ENCODE data around the gene SERPINA9.
A peak's percentile ranks its signal among the peaks of the same experiment; 100 is the strongest.
"Not testable (repeated sequence)": the region's sequence is repeated elsewhere in the genome, so short reads cannot be mapped to it uniquely, and the experiment has no call there.

Gene SERPINA9

GRCh38 chr14:94486883-94487282, 10.9 kb upstream of the SERPINA9 start:
- no peak for DNase-seq (ENCODE audit: low spot score)

GRCh38 chr14:94485944-94486841, 10.2 kb upstream of the SERPINA9 start:
- DNase-seq (ENCODE audit: low spot score), result peak; percentile 29

- DNase-seq (ENCODE audit: low spot score), result no peak
Observed at GRCh38 chr14:94484481-94484880, 8.5 kb upstream of the SERPINA9 start.

GRCh38 chr14:94483729-94484275, 7.8 kb upstream of the SERPINA9 start:
- DNase-seq (ENCODE audit: low spot score), result no peak

GRCh38 chr14:94483071-94483451, 7.1 kb upstream of the SERPINA9 start:
- DNase-seq (ENCODE audit: low spot score), result no peak

GRCh38 chr14:94482132-94483070, 6.4 kb upstream of the SERPINA9 start:
- not testable (repeated sequence) for DNase-seq (ENCODE audit: low spot score)

GRCh38 chr14:94481468-94482131, 5.6 kb upstream of the SERPINA9 start:
- DNase-seq (ENCODE audit: low spot score), result no peak

- no peak for DNase-seq (ENCODE audit: low spot score)
Observed at GRCh38 chr14:94480809-94481208, 4.8 kb upstream of the SERPINA9 start.

- DNase-seq (ENCODE audit: low spot score), result no peak
Observed at GRCh38 chr14:94478420-94478819, 2.4 kb upstream of the SERPINA9 start.

GRCh38 chr14:94474581-94475031, 1.4 kb downstream of the SERPINA9 start:
- DNase-seq (ENCODE audit: low spot score), result no peak

- peak; percentile 21 for DNase-seq (ENCODE audit: low spot score)
Observed at GRCh38 chr14:94473666-94474410, 2.2 kb downstream of the SERPINA9 start.

GRCh38 chr14:94472842-94473241, 3.2 kb downstream of the SERPINA9 start:
- no peak for DNase-seq (ENCODE audit: low spot score)

- DNase-seq (ENCODE audit: low spot score), result no peak
Observed at GRCh38 chr14:94471045-94471444, 5.0 kb downstream of the SERPINA9 start.

- DNase-seq (ENCODE audit: low spot score), result no peak
Observed at GRCh38 chr14:94470311-94470710, 5.7 kb downstream of the SERPINA9 start.

GRCh38 chr14:94469261-94469660, 6.7 kb downstream of the SERPINA9 start:
- DNase-seq (ENCODE audit: low spot score), result no peak

GRCh38 chr14:94467728-94468520, 8.1 kb downstream of the SERPINA9 start:
- no peak for DNase-seq (ENCODE audit: low spot score)

- no peak for DNase-seq (ENCODE audit: low spot score)
Observed at GRCh38 chr14:94466706-94467370, 9.2 kb downstream of the SERPINA9 start.

GRCh38 chr14:94465042-94465441, 11.0 kb downstream of the SERPINA9 start:
- DNase-seq (ENCODE audit: low spot score), result no peak

- DNase-seq (ENCODE audit: low spot score), result no peak
Observed at GRCh38 chr14:94464290-94464689, 11.7 kb downstream of the SERPINA9 start.

Measured in pons (tissue), 1 donor.